ENCODE results near the gene SLC4A2.

Gene SLC4A2

DNA sequence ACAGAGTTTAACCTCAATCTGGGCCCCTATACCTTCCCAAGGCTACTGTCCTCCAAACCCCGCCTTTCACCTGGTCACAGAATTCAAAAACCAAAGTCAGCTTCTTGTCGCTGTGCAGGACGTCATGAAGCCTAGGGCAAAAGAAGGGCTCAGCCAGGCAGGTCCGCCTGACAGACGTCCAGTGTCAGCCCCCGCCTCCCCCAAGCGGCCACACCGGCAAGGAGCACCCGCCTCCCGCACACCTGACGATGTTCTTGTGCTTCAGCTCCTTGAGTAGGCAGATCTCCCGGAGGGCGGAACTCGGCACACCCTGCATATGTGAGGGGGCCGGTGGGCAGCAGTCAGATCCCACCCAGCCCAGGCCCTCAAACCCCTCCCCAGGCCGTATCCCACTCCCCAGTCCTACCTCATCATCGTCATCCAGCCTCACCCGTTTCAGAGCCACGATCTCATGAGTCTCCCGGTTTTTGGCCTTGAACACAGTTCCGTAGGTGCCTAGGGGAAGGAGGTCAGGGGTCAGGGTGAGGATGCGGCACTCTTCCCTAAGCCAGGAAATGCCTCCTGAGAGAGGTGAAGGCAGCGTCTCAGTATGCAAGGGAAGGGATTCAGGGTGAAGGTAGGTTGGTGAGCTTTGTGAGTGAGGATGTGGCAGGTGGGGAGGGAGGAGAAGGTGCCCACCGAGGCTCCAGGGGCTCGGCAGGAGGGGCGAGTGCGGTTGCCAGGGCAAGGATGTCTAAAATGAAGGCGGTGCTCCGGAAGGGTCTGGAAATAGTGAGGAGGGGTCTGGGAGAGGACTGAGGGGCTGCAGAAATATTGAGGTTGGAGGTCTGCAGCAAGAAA, 2.5 kb upstream of the SLC4A2 start:
- H3K4me3 ChIP-seq, result peak overlapping the region; percentile 76 to 97 (median 88)
- peak overlapping the region; percentile 81 to 99 (median 97) for H3K4me2 ChIP-seq
- H3K9ac ChIP-seq, result peak overlapping the region; percentile 69 to 88 (median 83)
- H3K27ac ChIP-seq, result peak overlapping the region in 9 of 11 experiments; percentile 2 to 88 (median 81); a peak in 10 of 22 replicates
- TF ChIP-seq Cebpa-rat (IDR thresholded peaks at IDR 0.05), result no peak
- peaks cover 0 to 14% (median 3%) of the 10 kb centered on the region in 11 experiments; a peak in 14 of 22 replicates for H3K36me3 ChIP-seq
- H3K9me3 ChIP-seq (replicated peaks in 1 of 11), result no peaks in the 10 kb centered on the region
- peaks cover 15 to 28% (median 19%) of the 10 kb centered on the region in 11 experiments; a peak in 20 of 22 replicates for H4K20me1 ChIP-seq
- no peaks in the 10 kb centered on the region; a peak in 1 of 22 replicates for H3K27me3 ChIP-seq
- H3K4me1 ChIP-seq, result peaks cover 58 to 67% (median 62%) of the 10 kb centered on the region in 10 experiments

DNA sequence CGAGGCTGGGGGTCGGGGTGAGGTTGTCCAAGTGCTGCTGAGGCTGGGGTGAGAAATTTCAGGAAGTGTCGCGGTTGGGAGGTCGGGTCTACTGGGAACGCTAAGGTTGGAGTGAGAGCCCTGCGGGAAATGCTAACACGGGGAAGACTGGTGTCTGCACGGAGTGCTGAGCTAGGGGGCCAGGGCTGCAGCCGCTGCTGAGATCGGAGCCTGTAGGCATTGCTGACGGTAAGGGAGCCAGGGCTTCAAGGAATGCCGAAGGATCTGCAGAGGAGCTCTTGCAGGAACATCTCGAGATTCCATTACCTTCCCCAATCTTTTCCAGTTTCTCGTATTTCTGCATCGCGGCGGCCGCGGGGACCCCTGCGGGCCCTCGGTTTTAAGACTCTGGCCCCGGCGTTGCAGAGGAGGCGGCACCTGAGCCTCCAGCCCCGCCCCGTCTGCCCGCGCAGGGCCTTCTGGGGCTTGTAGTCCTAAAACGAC, 1.8 kb upstream of the SLC4A2 start, which contains the start of gene CDK5:
Gene CDK5 (minus strand): TSS at position 392 of the 483 bp plus-strand sequence. CDS start 49 bp downstream, at position 343.
- Histone ChIP-seq H3K9me3 (replicated peaks in 1 of 11) (no peaks in the 10 kb centered on the region), H3K9ac (peak within 1 kb of the TSS; percentile 79 to 88 (median 85)), H3K27ac (peak within 1 kb of the TSS; percentile 70 to 90 (median 85)), H3K36me3 (peaks cover 0 to 20% (median 10%) of the 10 kb centered on the region in 11 experiments; a peak in 17 of 22 replicates), H4K20me1 (peaks cover 20 to 28% (median 25%) of the 10 kb centered on the region in 11 experiments; a peak in 20 of 22 replicates), H3K4me1 (peaks cover 54 to 67% (median 59%) of the 10 kb centered on the region in 10 experiments), H3K4me2 (peak within 1 kb of the TSS; percentile 87 to 100 (median 97)), H3K27me3 (no peaks in the 10 kb centered on the region), H3K4me3 (peak within 1 kb of the TSS; percentile 76 to 97 (median 88))
- no peak for TF ChIP-seq Cebpa-rat (IDR thresholded peaks at IDR 0.05)

GRCh38 chr7:151057989-151058780, 1.2 kb upstream of the SLC4A2 start:
- Histone ChIP-seq H3K4me2 (peak overlapping the region; percentile 87 to 100 (median 97)), H3K4me1 (peaks cover 47 to 62% (median 53%) of the 10 kb centered on the region in 10 experiments), H3K4me3 (peak overlapping the region; percentile 76 to 97 (median 88)), H3K9me3 (replicated peaks in 1 of 11) (no peaks in the 10 kb centered on the region), H3K9ac (peak overlapping the region; percentile 79 to 88 (median 85)), H3K27ac (peak overlapping the region; percentile 70 to 90 (median 85)), H3K36me3 (peaks cover 0 to 24% (median 13%) of the 10 kb centered on the region in 11 experiments; a peak in 17 of 22 replicates), H3K27me3 (no peaks in the 10 kb centered on the region), H4K20me1 (peaks cover 20 to 32% (median 29%) of the 10 kb centered on the region in 11 experiments; a peak in 20 of 22 replicates)
- no peak for TF ChIP-seq Cebpa-rat (IDR thresholded peaks at IDR 0.05)

GRCh38 chr7:151058781-151059366, 515 bp upstream of the SLC4A2 start:
- peak overlapping the region; percentile 76 to 97 (median 88) for H3K4me3 ChIP-seq
- H3K27me3 ChIP-seq, result no peaks in the 10 kb centered on the region
- H3K36me3 ChIP-seq, result peaks cover 2 to 24% (median 18%) of the 10 kb centered on the region in 11 experiments; a peak in 19 of 22 replicates
- peak overlapping the region; percentile 87 to 100 (median 97) for H3K4me2 ChIP-seq
- peak overlapping the region; percentile 79 to 88 (median 85) for H3K9ac ChIP-seq
- H4K20me1 ChIP-seq, result peaks cover 20 to 39% (median 29%) of the 10 kb centered on the region in 11 experiments; a peak in 20 of 22 replicates
- TF ChIP-seq Cebpa-rat (IDR thresholded peaks at IDR 0.05), result no peak
- H3K9me3 ChIP-seq (replicated peaks in 1 of 11), result no peaks in the 10 kb centered on the region
- H3K4me1 ChIP-seq, result peaks cover 41 to 55% (median 46%) of the 10 kb centered on the region in 10 experiments
- peak overlapping the region; percentile 70 to 90 (median 85) for H3K27ac ChIP-seq

- H3K4me1 ChIP-seq, result peaks cover 39 to 49% (median 44%) of the 10 kb centered on the region in 10 experiments
- H3K4me2 ChIP-seq, result peak overlapping the region; percentile 87 to 100 (median 97)
- no peaks in the 10 kb centered on the region for H3K9me3 ChIP-seq (replicated peaks in 1 of 11)
- H3K36me3 ChIP-seq, result peaks cover 12 to 34% (median 29%) of the 10 kb centered on the region in 11 experiments
- H3K9ac ChIP-seq, result peak overlapping the region; percentile 79 to 88 (median 85)
- peak overlapping the region; percentile 76 to 97 (median 88) for H3K4me3 ChIP-seq
- peaks cover 20 to 49% (median 29%) of the 10 kb centered on the region in 11 experiments; a peak in 20 of 22 replicates for H4K20me1 ChIP-seq
- no peak for TF ChIP-seq Cebpa-rat (IDR thresholded peaks at IDR 0.05)
- peak overlapping the region in 10 of 11 experiments; percentile 70 to 90 (median 84); a peak in 21 of 22 replicates for H3K27ac ChIP-seq
- H3K27me3 ChIP-seq, result no peaks in the 10 kb centered on the region
Observed at GRCh38 chr7:151060113-151060415, 675 bp downstream of the SLC4A2 start.

DNA sequence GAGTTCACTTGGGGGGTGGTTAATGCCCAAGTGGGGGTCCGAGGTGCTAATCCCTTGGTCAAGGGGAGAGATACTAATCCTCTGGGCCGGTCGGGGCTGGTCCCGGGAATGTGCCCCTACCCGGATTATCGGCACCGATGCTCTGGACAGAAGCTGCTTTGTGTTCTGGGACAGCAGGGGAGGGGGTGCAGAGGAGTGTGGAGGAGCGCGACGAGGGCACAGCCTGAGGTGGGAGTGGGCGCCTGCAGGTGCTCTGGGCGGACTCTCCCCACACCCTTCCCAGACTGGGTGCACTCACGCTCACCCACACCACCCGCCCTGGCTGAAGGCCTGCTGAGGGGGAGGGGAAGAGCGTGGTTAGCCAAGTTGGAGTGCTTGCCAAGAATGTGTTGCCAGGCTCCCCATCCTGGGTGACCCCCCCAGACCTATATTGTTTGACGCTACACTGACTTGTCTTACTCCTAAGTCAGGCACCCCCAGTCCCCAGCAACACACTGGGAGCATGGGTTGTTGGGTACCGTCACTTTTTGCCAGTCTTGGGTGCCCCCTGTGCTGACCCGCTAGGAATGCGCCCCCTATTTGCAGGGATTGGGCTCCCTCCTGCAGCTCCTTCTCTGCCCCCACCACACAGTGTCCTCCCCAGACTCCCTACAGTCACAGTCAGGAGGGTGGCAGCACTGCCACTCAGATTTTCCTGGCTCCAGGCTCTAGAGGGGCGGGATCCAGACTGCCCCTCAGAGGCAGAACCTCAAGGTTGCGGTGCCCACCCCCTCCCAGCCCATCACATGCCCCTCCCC, 1.2 kb downstream of the SLC4A2 start:
- Histone ChIP-seq H3K9ac (peak overlapping the region; percentile 79 to 88 (median 85)), H3K4me2 (peak overlapping the region; percentile 87 to 100 (median 97)), H3K4me1 (peaks cover 39 to 49% (median 44%) of the 10 kb centered on the region in 10 experiments), H3K9me3 (replicated peaks in 1 of 11) (no peaks in the 10 kb centered on the region), H3K27me3 (no peaks in the 10 kb centered on the region), H4K20me1 (peaks cover 22 to 55% (median 32%) of the 10 kb centered on the region in 11 experiments; a peak in 20 of 22 replicates), H3K36me3 (peaks cover 17 to 39% (median 35%) of the 10 kb centered on the region in 11 experiments), H3K4me3 (peak overlapping the region; percentile 76 to 97 (median 88)), H3K27ac (peak overlapping the region in 10 of 11 experiments; percentile 70 to 90 (median 84); a peak in 21 of 22 replicates)
- TF ChIP-seq Cebpa-rat (IDR thresholded peaks at IDR 0.05), result no peak

DNA sequence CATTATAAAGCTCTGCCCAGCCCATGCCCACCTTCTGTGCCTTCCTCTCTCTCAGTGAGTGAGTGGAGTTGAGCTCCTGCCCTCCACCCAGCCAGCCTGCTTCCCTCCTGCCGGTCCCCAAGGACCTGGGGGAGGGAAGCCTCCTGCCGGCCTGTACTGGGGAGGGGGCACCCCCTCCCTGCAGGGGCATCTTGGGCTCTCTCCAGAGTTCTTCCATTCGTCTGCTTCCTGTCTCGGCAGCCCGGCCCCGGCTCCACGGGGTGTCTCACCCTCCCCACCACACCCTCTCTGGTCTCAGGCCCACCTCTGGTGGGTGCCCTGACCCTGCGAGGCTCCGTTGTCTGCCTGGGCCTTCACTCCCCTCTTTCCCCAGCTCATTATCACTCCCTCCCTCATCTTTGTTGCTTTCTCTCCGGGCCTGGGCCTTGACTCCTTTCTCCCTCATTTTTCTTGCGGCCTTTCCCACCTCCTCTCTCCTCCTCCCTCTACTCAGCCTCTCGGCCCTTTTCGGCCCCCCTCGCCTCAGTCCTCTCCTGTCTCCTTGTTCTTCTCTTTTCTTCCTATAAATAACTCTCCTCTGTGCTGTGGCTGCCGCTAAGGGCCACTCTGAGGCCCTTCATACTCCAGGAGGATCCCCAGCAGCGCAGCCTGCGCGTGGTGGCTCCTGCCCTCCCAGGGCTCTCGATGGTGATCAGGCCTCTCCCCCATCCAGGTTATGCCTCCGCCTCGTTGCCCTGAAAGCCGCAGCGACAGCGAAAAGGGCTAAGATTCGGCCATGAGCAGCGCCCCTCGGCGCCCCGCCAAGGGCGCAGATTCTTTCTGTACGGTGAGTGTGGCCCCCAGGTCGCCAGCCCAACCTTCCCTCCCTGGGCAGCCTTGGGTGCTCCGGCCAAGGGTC, 2.1 kb downstream of the SLC4A2 start:
- TF ChIP-seq Cebpa-rat (IDR thresholded peaks at IDR 0.05), result no peak
- Histone ChIP-seq H3K36me3 (peaks cover 26 to 48% (median 43%) of the 10 kb centered on the region in 11 experiments), H3K9ac (peak overlapping the region; percentile 79 to 88 (median 85)), H3K4me2 (peak overlapping the region; percentile 87 to 100 (median 97)), H3K27me3 (no peaks in the 10 kb centered on the region), H3K4me3 (peak overlapping the region; percentile 76 to 97 (median 88)), H3K27ac (peak overlapping the region; percentile 12 to 89 (median 81); a peak in 20 of 22 replicates), H3K9me3 (replicated peaks in 1 of 11) (no peaks in the 10 kb centered on the region), H3K4me1 (peaks cover 36 to 44% (median 41%) of the 10 kb centered on the region in 10 experiments), H4K20me1 (peaks cover 22 to 63% (median 40%) of the 10 kb centered on the region in 11 experiments; a peak in 20 of 22 replicates)

Measured in BLaER1 treated with 17β-estradiol and CSF1 and Interleukin-3, amounts not matched to agents 10 nM and 100 nM (cell line).